Epithelial cell of proximal tubule (primary cell): ENCODE measurements around the gene MSH4. TPM values are rescaled to one million over a fixed set of nuclear protein-coding genes. Genes with fewer than 3 reads are reported as not detected.
A peak's percentile ranks its signal among the peaks of the same experiment; 100 is the strongest.
"Not testable (repeated sequence)": the region's sequence is repeated elsewhere in the genome, so short reads cannot be mapped to it uniquely, and the experiment has no call there.

Experiments used
- DNase-seq: peaks from one replicate; pipeline ENCODE4 v3.0.0-alpha.2; 2011; ENCODE audit warnings: low read depth
- H3K4me3 ChIP-seq: 2 replicates; pipeline ENCODE4 v1.5.1; 2011; ENCODE audit warnings: low read depth, mild to moderate bottlenecking, low read length
- CTCF ChIP-seq: conservative IDR thresholded peaks from 2 replicates; pipeline ENCODE4 v1.5.1; 2012; ENCODE audit warnings: low read depth, mild to moderate bottlenecking, low read length
- total RNA-seq: library from RNA; depleted of rRNA; stranded (reverse); fragments of >200 nt; gene quantifications from 2 replicates; pipeline ENCODE4 v1.2.3, GENCODE V29; 2015

The MSH4 gene
- total RNA-seq, 1 donor from 2014 or later = 0.75 TPM

GRCh38 chr1:75901371-75901770 lies 104.7 kb downstream of the MSH4 start:
- no peak for DNase-seq
- no peak for TF ChIP-seq CTCF
- H3K4me3 ChIP-seq = no peak overlapping the region

- TF ChIP-seq CTCF = peak; percentile 83
- DNase-seq = peak; percentile 19
These were observed 112.1 kb downstream of the MSH4 start for GRCh38 chr1:75908717-75909152.

GRCh38 chr1:75916834-75917233 lies 120.2 kb downstream of the MSH4 start:
- H3K4me3 ChIP-seq = no peak overlapping the region
- no peak for DNase-seq
- TF ChIP-seq CTCF = no peak

More at GRCh38 chr1:75908717-75909152, 112.1 kb downstream of the MSH4 start:
- H3K4me3 ChIP-seq = no peak overlapping the region

- no peak overlapping the region for H3K4me3 ChIP-seq
- DNase-seq = no peak
- no peak for TF ChIP-seq CTCF
These were observed 126.0 kb downstream of the MSH4 start for GRCh38 chr1:75922698-75923097.

GRCh38 chr1:75932304-75932703 lies 135.6 kb downstream of the MSH4 start, which contains the start of gene ASB17:
Gene ASB17 (minus strand): TSS chr1:75932404. CDS start chr1:75932291, 113 bp downstream.
- DNase-seq = no peak
- H3K4me3 ChIP-seq = no peak within 1 kb of the TSS
- no peak for TF ChIP-seq CTCF

- DNase-seq = no peak
- no peak for TF ChIP-seq CTCF
- H3K4me3 ChIP-seq = no peak overlapping the region
These were observed 140.4 kb downstream of the MSH4 start for GRCh38 chr1:75937034-75937433.

GRCh38 chr1:75943037-75943436 lies 146.4 kb downstream of the MSH4 start:
- DNase-seq, H3K4me3 ChIP-seq: not testable (repeated sequence)

- H3K4me3 ChIP-seq = no peak overlapping the region
- no peak for TF ChIP-seq CTCF
- DNase-seq = no peak
These were observed 153.5 kb downstream of the MSH4 start for GRCh38 chr1:75950176-75950575.
